IMR-90 (cell line): Measurements from ENCODE around the gene GPR35. TPM values are rescaled to one million over a fixed set of nuclear protein-coding genes. Genes with fewer than 3 reads are reported as not detected.

Experiments used
- ATAC-seq: fragments of 200-7000 bp; cut with Tn5 transposase; 2 replicates; pipeline ENCODE4 v1.9.1; 2020; ENCODE audit warnings: low read depth, mild to moderate bottlenecking, moderate library complexity
- BruUV-seq: library from RNA; stranded (reverse); fragments of 400-500 nt; replicated peaks from 2 replicates; lab custom pipeline; 2021; lab: Mats Ljungman, UMichigan
- CTCF ChIA-PET: fragments of 300-600 bp; formaldehyde crosslinking; extraction: SDS; loops from one replicate; lab custom pipeline; 2021; ENCODE audit warnings: antibody characterized with exemption; lab: Yijun Ruan, JAX
- POLR2A ChIA-PET: fragments of 300-600 bp; sonication (Branson Sonifier 250); formaldehyde crosslinking; loops from one replicate; lab custom pipeline; 2022; ENCODE audit warnings: antibody characterized with exemption; ENCODE audit not compliant: unreplicated experiment; lab: Charles Lee
- DNase-seq: peaks from one replicate; pipeline ENCODE4 v3.0.0; 2013
- H2AFZ ChIP-seq: replicated peaks from 2 replicates; pipeline ENCODE3; 2013; ENCODE audit warnings: low read length, mild to moderate bottlenecking; ENCODE audit not compliant: poor library complexity
- H2AK5ac ChIP-seq: 2 replicates; pipeline ENCODE4 v1.6.1; 2013; ENCODE audit warnings: low read depth, low read length, inconsistent platforms
- H2AK9ac ChIP-seq: replicated peaks from 2 replicates; pipeline ENCODE3; 2013; ENCODE audit warnings: mild to moderate bottlenecking, low read depth, low read length, moderate library complexity; ENCODE audit not compliant: poor library complexity
- H2BK120ac ChIP-seq: 2 replicates; pipeline ENCODE4 v1.6.1; 2013; ENCODE audit warnings: low read depth, low read length, inconsistent platforms
- H2BK15ac ChIP-seq: 3 replicates; pipeline ENCODE4 v1.6.1; 2013; ENCODE audit warnings: low read depth, low read length, inconsistent platforms
- H2BK20ac ChIP-seq: 2 replicates; pipeline ENCODE4 v1.6.1; 2013; ENCODE audit warnings: low read depth, mild to moderate bottlenecking, inconsistent platforms, low read length, moderate library complexity
- H2BK5ac ChIP-seq: 2 replicates; pipeline ENCODE4 v1.6.1; 2013; ENCODE audit warnings: mild to moderate bottlenecking, low read depth, low read length, inconsistent platforms; ENCODE audit not compliant: poor library complexity, severe bottlenecking
- H3K14ac ChIP-seq: replicated peaks from 2 replicates; pipeline ENCODE4 v1.6.1; 2013; ENCODE audit warnings: low read depth, low read length, inconsistent platforms
- H3K18ac ChIP-seq: 2 replicates; pipeline ENCODE4 v1.6.1; 2013; ENCODE audit warnings: low read depth, low read length, control low read depth
- H3K23ac ChIP-seq: 2 replicates; pipeline ENCODE4 v1.6.1; 2013; ENCODE audit warnings: low read depth, low read length, inconsistent platforms
- H3K27ac ChIP-seq: 2 replicates; pipeline ENCODE4 v1.5.1; 2013; ENCODE audit warnings: mild to moderate bottlenecking, control low read depth, low read length; ENCODE audit not compliant: insufficient read depth
- H3K27me3 ChIP-seq: 2 replicates; pipeline ENCODE4 v1.6.1; 2013; ENCODE audit warnings: low read length; ENCODE audit not compliant: control insufficient read depth, insufficient read depth
- H3K36me3 ChIP-seq: 2 replicates; pipeline ENCODE4 v1.6.1; 2013; ENCODE audit warnings: low read length, mixed read lengths; ENCODE audit not compliant: control insufficient read depth, insufficient read depth
- H3K4ac ChIP-seq: 2 replicates; pipeline ENCODE4 v1.6.1; 2013; ENCODE audit warnings: low read depth, low read length, inconsistent platforms
- H3K4me1 ChIP-seq: 2 replicates; pipeline ENCODE4 v1.6.1; 2013; ENCODE audit warnings: low read length, mixed read lengths; ENCODE audit not compliant: control insufficient read depth, insufficient read depth
- H3K4me2 ChIP-seq: 2 replicates; pipeline ENCODE4 v1.6.1; 2013; ENCODE audit warnings: low read depth, mild to moderate bottlenecking, control low read depth, low read length, moderate library complexity
- H3K4me3 ChIP-seq: 2 replicates; pipeline ENCODE4 v1.5.1; 2013; ENCODE audit warnings: low read depth, mild to moderate bottlenecking, control low read depth, low read length, moderate library complexity; ENCODE audit not compliant: insufficient read depth
- H3K56ac ChIP-seq: 2 replicates; pipeline ENCODE4 v1.6.1; 2013; ENCODE audit warnings: low read length, inconsistent platforms; ENCODE audit not compliant: insufficient read depth; ENCODE audit errors: extremely low read depth
- H3K79me1 ChIP-seq, 2 experiments: 2 replicates each; pipeline ENCODE4 v1.6.1; 2013; ENCODE audit warnings: low read length in 2 of 2, inconsistent platforms in 1 of 2, low read depth in 1 of 2
- H3K9ac ChIP-seq: 2 replicates; pipeline ENCODE4 v1.6.1; 2013; ENCODE audit warnings: low read depth, low read length, control low read depth
- H3K9me1 ChIP-seq: 2 replicates; pipeline ENCODE4 v1.6.1; 2013; ENCODE audit warnings: low read length, inconsistent platforms; ENCODE audit not compliant: insufficient read depth
- H3K9me3 ChIP-seq: 2 replicates; pipeline ENCODE4 v1.6.1; 2013; ENCODE audit warnings: low read length; ENCODE audit not compliant: control insufficient read depth, insufficient read depth
- H4K20me1 ChIP-seq: 2 replicates; pipeline ENCODE4 v1.6.1; 2013; ENCODE audit warnings: low read length, inconsistent platforms; ENCODE audit not compliant: insufficient read depth
- H4K5ac ChIP-seq: 2 replicates; pipeline ENCODE4 v1.6.1; 2013; ENCODE audit warnings: mild to moderate bottlenecking, low read depth, low read length, control low read depth
- H4K8ac ChIP-seq, 2 experiments: 2 replicates each; pipeline ENCODE4 v1.6.1; 2013; ENCODE audit warnings: low read depth in 2 of 2, low read length in 2 of 2, control low read depth in 1 of 2, inconsistent platforms in 1 of 2
- H4K91ac ChIP-seq: 2 replicates; pipeline ENCODE4 v1.6.1; 2013; ENCODE audit warnings: low read depth, low read length, inconsistent platforms; ENCODE audit not compliant: insufficient read depth
- BHLHE40 ChIP-seq: fragments of 150-350 bp; IDR thresholded peaks from 2 replicates; pipeline ENCODE4 v1.6.1; 2016; ENCODE audit warnings: mild to moderate bottlenecking, low read depth, low read length
- RFX5 ChIP-seq: IDR thresholded peaks from 2 replicates; pipeline ENCODE4 v1.8.0; 2012; ENCODE audit warnings: low read depth, mild to moderate bottlenecking, low read length, moderate library complexity
- WGBS, 2 experiments: methylation state at CpG; one replicate each; pipeline versions ENCODE4 v1.1.5 to v1.1.7; 2013; ENCODE audit warnings: missing lambda C conversion rate in 2 of 2; ENCODE audit not compliant: insufficient read length in 1 of 2; ENCODE audit errors: extremely low coverage in 2 of 2; 5-methylcytosine and 5-hydroxymethylcytosine counted together
- dilution Hi-C: fragments of 300-500 bp; cut with HindIII; formaldehyde crosslinking; loops from one replicate; pipeline ENCODE4 v1.14.3; 2018; ENCODE audit warnings: low sequenced_read_pairs; ENCODE audit not compliant: unreplicated experiment
- in situ Hi-C: fragments of 300-500 bp; cut with MboI; formaldehyde crosslinking; loops from 3 replicates; pipeline ENCODE4 v1.14.3; 2019; ENCODE audit warnings: low sequenced_read_pairs, inconsistent platforms, mixed read lengths
- intact Hi-C: fragments of 100-400 bp; cut with micrococcal nuclease; formaldehyde crosslinking; loops from 2 replicates; pipeline ENCODE4 v1.10.0; 2022
- polyA plus RNA-seq, 3 experiments: library from polyadenylated mRNA; depleted of rRNA; stranded (reverse); fragments of >200 nt; gene quantifications; 2 replicates each; pipeline ENCODE4 v1.2.3, GENCODE V29; 2012; ENCODE audit warnings: low replicate concordance in 1 of 3
- total RNA-seq: library from RNA; depleted of rRNA; stranded (reverse); fragments of >200 nt; gene quantifications from 2 replicates; pipeline ENCODE4 v1.2.3, GENCODE V29; 2012

GPR35 gene
- total and polyA plus RNA-seq, 2 of the 4 experiments (the other 2 are of a cell fraction), result 0.31 TPM; not detected in 1

GRCh38 chr2:240583774-240584173 lies 41.5 kb upstream of the GPR35 start:
- H3K9me3 ChIP-seq, result peaks cover 2% of the 10 kb centered on the region; the same call in 1 of the 2 replicates
- no peak for DNase-seq
- no peak overlapping the region for H3K27ac ChIP-seq
- H3K4me3 ChIP-seq, result no peak overlapping the region
- H3K14ac ChIP-seq, result no peak overlapping the region
- H2BK15ac ChIP-seq, result no peak overlapping the region
- H4K20me1 ChIP-seq, result peaks cover 34% of the 10 kb centered on the region
- ChIA-PET POLR2A (no interaction called here), CTCF (no interaction called here)
- H3K9ac ChIP-seq, result no peak overlapping the region
- no peak overlapping the region for H2BK120ac ChIP-seq
- BruUV-seq, result no TSS peak
- no peak overlapping the region for H2AK5ac ChIP-seq
- H3K4me1 ChIP-seq, result peaks cover 25% of the 10 kb centered on the region
- ATAC-seq, result no peak
- H3K56ac ChIP-seq, result no peak overlapping the region
- no peak overlapping the region for H2BK20ac ChIP-seq
- H4K91ac ChIP-seq, result no peak overlapping the region
- H3K4me2 ChIP-seq, result no peak overlapping the region
- H3K23ac ChIP-seq, result no peak overlapping the region
- no peak overlapping the region for H4K8ac ChIP-seq
- H3K18ac ChIP-seq, result no peak overlapping the region
- no peaks in the 10 kb centered on the region for H3K27me3 ChIP-seq
- intact Hi-C loops, result no loop called here
- H2AFZ ChIP-seq, result no peak overlapping the region
- TF ChIP-seq BHLHE40, result no peak
- no peak for TF ChIP-seq RFX5
- H3K4ac ChIP-seq, result no peak overlapping the region
- peaks cover 3% of the 10 kb centered on the region; the same call in 1 of the 2 replicates for H3K36me3 ChIP-seq
- in situ Hi-C loops, result no loop called here
- no peak overlapping the region for H2BK5ac ChIP-seq
- peaks cover 38 to 84% of the 10 kb centered on the region in 2 experiments for H3K79me1 ChIP-seq
- no CpG with 5 or more reads among the region's 4 CpGs for WGBS, 2 experiments
- no peak overlapping the region for H4K5ac ChIP-seq
- dilution Hi-C loops, result no loop called here
- H2AK9ac ChIP-seq, result no peak overlapping the region
- peaks cover 34% of the 10 kb centered on the region for H3K9me1 ChIP-seq
